ENCODE data around the gene PRIM2.
"Not testable (repeated sequence)": the region's sequence is repeated elsewhere in the genome, so short reads cannot be mapped to it uniquely, and the experiment has no call there.

GRCh38 chr6:57480194-57480593 is 162.8 kb downstream of the PRIM2 start:
- not testable (repeated sequence) for TF ChIP-seq CTCF (conservative IDR thresholded peaks at IDR 0.05; ENCODE audit: low read length); EZH2phosphoT487 (IDR thresholded peaks at IDR 0.05; ENCODE audit: borderline replicate concordance)
